Dedifferentiated amniotic fluid mesenchymal stem cell (primary cell): ENCODE results near the gene ZNF285.
"Not testable (repeated sequence)": the region's sequence is repeated elsewhere in the genome, so short reads cannot be mapped to it uniquely, and the experiment has no call there.

Experiments
- DNase-seq: peaks from one replicate; pipeline ENCODE4 v3.0.0-alpha.2; 2016; ENCODE audit errors: extremely low spot score

Gene ZNF285

DNA sequence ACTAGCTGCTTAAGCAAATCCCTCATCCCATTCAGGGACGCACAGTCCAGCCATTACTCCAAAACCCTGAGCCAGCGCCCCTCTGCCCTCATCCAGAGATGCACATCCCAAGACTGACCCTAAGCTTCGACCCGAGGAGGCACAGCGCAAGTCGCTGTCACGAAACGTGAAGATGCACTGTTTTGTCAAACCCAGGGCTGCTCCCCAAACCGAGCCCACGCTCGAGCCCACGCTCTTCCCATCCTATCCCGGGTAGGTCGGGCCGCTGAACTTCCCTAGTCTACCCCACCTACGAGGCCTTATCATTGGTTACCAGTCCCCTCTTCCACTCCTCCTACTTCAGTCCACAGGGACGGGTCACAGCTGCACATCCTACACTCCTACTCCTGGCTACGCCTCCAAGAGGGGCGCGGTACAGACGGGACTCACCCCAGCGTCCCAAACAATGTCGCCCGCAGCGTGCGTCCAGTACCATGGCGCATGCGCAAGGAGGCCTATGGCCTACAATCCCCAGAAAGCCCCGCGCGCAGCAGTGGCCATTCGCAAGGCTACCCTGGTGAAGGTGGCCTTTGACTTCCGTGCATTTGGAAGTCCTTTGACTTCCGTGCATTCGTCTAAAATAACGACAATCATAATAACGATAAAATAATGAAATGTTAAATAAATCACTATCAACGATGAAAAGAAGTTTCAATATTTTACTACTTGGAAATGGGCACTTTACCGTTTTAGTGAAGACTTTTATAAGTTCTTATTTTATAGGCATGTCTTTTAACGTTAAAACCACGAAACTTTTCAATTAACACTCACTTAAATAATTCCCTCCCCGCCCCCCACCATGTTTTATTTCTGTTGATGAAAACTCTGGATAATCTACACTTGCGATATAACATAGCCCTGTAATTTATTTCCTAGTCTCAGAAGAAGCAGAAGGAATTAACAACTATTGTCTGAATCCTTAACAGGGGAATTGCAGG is at the start of gene ZNF285:
Gene ZNF285 (minus strand): TSS at position 470 of the 977 bp plus-strand sequence. CDS start 4,395 bp downstream, outside the sequence.
- DNase-seq, result peak; percentile 93

GRCh38 chr19:44447916-44448674 is 46.7 kb upstream of the ZNF285 start, which contains the start of gene ZNF229:
TSS of gene ZNF229 (minus strand) at chr19:44448472. CDS start at chr19:44442847, 5,625 bp downstream.
- DNase-seq, result peak; percentile 88

GRCh38 chr19:44438441-44438840 is 37.0 kb upstream of the ZNF285 start:
- no peak for DNase-seq

GRCh38 chr19:44435441-44435840 is 34.0 kb upstream of the ZNF285 start:
- DNase-seq, result no peak

DNA sequence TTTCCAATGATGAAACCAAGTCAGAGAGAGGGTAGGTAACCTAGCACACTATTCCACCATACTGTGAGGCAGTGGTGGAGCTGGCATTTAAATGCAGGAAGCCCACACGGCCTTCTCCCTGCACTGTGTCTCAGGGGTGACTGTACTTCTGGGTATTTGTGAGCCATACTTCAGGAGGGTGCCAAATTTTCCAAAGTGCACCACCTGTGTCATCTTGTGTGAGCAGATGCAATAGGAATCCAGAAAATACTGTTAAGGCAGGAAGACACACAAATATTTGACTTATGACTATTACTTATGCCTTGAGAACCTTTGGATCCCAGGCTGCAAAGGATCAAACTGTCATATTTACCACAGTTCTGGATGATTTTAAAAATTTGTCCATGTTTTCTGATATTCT is 29.5 kb upstream of the ZNF285 start:
- no peak for DNase-seq

DNA sequence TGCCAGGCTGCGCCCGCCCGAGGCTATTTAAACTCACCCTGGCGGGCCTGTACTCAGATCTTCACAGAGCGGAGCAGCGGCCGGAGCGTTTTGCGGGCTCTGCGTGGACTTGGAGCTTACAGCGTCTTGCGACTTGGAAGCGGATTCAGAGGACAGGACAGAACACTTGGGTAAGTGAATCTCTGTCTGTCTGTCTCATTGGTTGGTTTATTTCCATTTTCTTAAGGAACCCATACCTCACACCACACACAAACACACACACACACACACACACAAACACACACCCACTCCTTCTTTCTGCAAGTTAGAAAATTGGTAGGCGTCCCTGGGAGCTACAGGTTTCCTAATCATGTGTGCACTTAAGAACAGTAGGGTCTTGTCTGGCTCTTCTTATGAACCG is 14.1 kb upstream of the ZNF285 start:
- not testable (repeated sequence) for DNase-seq

DNA sequence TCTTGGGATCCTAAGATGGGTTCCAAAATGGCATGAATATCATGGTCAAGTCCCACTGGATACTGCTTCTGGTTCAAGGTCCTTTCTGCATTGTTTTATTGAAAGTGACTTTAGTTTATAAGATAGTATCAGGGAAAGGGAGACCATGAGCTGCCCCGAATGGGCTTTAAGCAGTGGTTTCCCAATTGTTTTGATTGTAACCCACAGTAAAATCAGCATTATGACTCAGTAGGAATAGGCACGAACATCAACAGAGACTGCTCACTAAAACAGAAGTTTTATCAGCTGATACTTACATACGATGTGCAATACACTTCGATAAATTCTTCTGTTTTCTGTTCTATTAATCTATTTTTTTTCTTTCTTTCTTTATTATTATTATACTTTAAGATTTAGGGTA is 12.1 kb downstream of the ZNF285 start:
- not testable (repeated sequence) for DNase-seq

- DNase-seq, result no peak
These were observed 26.6 kb downstream of the ZNF285 start for GRCh38 chr19:44374789-44375188.

GRCh38 chr19:44371815-44372480 is 29.5 kb downstream of the ZNF285 start:
- DNase-seq, result no peak

DNA sequence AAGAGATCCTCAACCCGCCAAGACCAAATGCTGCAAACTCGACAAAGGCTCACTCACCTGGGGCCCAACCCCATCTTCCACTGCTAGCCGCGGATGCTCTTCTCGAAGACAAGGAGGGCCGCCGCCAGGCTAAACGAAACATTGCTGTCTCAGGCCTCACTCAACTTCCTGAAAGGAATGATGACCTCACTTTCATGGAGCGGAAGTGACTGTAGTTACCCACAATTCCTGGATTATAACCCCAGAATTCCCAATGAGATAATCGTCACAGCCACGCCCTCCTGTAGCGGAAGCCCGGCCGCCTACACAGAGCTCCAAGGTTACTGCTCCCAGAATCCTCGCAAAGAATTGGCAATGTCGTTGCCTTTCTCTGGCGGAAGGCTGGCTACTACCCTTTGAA is 34.4 kb downstream of the ZNF285 start:
- no peak for DNase-seq

GRCh38 chr19:44356383-44357111 is 44.9 kb downstream of the ZNF285 start, which contains the start of gene ZNF112:
TSS of gene ZNF112 (minus strand) at chr19:44356680. CDS start at chr19:44340539, 16,141 bp downstream.
- peak; percentile 96 for DNase-seq

DNA sequence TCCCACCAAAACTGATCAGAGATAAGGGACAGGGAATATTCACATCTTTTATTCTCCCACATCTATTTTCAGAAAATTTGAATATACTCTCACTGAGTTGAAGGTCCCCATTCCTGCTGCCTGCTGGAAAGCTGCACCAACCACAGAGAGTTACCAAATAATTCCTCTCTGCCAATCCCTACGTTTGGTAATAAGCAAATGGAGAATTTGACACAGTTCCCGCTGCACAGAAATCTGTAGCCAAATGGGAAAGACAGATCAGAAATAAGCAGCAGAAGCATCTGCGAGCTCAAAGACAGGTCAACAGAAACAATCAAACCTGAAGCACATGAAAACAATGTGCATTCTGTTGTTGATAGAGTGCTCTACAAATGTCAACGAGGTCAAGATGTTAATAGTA is 54.9 kb downstream of the ZNF285 start:
- no peak for DNase-seq

- DNase-seq, result no peak
These were observed 55.4 kb downstream of the ZNF285 start for GRCh38 chr19:44345959-44346358.

DNA sequence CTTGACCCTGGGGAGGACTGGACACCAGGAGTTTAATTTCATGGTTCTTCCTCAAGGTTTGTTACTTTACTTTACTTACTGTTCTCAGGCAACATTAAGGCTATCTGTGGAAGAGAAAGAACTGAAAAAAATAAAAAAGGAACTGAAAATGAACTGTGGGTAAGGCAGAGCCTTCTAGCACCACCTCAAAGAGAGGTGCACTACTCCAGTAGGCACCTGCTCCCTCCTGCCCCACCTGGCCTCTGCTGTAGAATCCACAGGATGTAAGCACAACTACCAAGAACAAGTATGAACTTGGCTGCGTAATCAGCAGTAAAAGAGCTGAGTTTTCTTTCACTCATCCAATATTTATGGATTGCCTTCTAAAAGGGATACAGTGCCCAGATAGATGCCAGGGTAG is 57.2 kb downstream of the ZNF285 start:
- DNase-seq, result no peak

GRCh38 chr19:44341794-44342193 is 59.6 kb downstream of the ZNF285 start:
- DNase-seq, result no peak

DNA sequence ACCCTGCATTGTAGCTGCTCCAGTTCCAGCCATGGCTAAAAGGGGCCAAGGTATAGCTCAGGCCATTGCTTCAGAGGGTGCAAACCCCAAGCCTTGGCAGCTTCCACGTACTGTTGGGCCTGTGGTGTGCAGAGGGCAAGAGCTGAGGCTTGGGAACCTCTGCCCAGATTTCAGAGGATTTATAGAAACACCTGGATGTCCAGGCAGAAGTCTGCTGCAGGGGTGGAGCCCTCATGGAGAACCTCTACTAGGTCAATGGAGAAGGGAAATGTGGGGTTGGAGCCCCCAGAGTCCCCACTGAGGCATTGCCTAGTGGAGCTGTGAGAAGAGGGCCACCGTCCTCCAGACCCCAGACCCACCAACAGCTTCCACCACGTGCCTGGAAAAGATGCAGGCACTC is 66.8 kb downstream of the ZNF285 start:
- DNase-seq, result not testable (repeated sequence)
